DMS153 treated with DMSO at 0.1 percent for 48 hours (cell line): ENCODE results near the gene ZIC2.
A peak's percentile ranks its signal among the peaks of the same experiment; 100 is the strongest.
"Not testable (repeated sequence)": the region's sequence is repeated elsewhere in the genome, so short reads cannot be mapped to it uniquely, and the experiment has no call there.

Source experiments
- DNase-seq: peaks from one replicate; lab custom pipeline; 2025; ENCODE audit not compliant: unreplicated experiment; lab: John Stamatoyannopoulos, UW

The ZIC2 gene

DNA sequence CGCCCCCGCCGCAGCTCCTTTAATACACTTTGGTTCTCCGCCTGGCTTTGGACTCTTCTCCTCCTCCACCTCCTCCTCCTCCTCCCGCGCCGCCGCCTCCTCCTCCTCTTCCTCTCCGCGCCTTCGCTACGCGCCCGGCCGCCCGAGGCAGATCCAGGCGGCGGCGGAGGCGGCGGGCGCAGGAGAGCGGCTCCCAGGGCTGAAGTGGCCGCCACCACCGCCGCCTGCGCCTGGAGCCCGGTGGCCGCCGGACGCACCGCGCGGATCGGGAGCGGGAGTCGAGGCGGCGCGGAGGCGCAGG, at the start of gene ZIC2:
Gene ZIC2 (plus strand): TSS at position 50 of the 301 bp plus-strand sequence. CDS start 281 bp downstream, outside the sequence.
- no peak for DNase-seq

DNA sequence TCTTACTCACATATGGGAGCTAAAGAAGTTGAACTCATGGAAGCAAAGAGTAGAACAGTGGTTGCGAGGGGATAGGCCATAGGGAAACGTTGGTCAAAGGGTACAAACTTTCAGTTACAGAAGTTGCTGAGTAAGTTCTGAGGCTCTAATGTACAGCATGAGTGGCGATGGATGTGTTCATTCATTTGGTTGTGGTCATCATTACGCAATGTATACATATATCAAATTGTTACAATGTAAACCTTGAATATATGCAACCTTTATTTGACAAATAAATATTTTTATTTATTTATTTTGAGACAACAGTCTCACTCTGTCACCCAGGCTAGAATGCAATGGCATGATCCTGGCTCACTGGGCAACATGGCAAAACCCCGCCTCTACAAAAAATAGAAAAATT, 48.7 kb upstream of the ZIC2 start:
- no peak for DNase-seq

DNA sequence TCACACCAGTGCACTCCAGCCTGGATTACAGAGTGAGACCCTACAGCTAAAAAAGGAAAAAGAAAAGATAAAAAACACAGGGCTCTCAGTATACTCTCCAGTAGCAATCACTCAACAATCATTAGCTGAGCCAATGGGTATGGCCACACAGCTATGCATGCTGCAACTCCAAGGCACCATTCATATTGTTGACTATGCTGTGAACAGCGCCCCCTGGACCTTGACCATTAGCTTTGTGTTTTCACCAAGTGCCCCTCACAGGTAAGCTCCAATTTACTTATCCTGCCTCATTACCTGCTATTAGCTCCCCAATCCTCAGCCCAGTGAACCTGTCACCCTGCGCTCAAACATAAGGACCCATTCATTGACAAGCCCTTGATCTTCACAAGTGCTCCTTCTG, 45.8 kb upstream of the ZIC2 start:
- no peak for DNase-seq

DNA sequence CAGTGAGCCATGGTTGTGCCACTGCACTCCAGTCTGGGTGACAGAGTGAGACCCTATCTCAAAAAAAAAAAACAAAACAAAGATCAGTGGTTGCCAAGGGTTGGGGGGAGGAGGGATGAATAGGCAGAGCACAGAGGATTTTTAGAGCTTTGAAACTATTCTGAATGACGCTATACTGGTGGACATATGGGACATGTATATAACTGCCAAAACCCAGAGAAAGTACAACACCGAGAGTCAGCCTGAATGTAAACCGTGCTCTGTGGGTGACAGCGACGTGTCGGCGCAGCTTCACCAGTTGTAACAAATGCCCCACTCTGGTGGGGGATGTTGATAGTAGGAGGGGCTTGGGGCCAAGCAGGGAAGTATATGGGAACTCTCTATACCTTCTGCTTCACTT, 42.9 kb upstream of the ZIC2 start:
- no peak for DNase-seq

DNA sequence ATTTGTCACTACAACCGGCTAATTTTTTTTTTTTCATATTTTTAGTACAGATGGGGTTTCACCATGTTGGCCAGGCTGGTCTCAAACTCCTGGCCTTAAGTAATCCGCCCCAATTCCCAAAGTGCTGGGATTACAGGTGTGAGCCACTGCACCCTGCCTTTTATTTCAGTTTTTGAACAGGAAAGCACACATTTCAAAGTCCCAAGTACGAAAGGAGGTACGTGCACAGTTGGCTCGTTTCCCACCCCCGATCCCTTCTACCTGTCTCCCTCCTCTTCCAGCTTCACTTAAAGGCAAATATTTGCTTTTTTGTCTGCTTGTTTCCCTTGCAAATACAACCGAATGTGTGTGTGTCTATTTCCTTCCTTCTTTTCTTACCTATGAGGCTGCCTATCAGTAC, 40.5 kb upstream of the ZIC2 start:
- peak; percentile 48 for DNase-seq

DNA sequence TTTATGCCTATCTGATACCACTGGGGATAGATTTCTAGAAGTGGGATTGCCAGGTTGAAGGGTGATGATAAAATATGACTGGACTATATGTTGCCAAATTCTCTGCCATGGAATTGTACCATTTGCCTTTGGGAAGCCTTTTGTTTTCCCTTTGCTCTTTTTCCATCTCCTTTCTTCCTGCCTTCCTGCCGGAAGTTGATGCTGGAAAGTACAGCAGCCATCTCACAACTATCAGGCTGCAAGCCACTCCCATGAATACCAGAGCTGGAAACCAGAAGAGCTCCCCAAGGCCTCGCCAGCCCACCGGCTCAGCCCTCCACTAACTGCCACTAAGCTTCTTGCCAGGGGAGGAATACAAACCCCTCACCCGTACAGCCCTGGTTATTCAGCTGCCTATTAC, 39.7 kb upstream of the ZIC2 start:
- DNase-seq: no peak

DNA sequence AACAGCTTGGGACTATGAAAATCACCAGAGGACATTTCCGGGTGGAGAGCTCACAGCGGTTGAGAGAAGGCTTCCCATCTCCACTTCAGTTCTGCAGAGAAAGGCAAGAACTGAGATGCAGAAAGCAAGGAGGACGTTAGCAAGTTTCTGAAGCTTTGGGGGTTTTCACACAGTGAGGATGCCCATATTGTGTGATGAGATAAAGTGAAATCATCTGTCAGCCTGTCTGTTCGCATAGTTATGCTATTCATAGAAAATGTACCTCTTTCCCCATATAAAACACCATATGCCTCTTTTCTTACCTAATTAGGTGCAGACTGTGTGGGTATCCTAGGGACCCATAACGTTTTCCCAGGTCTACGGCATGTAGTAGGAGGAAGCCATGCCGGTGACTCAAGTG, 37.5 kb upstream of the ZIC2 start:
- DNase-seq: no peak

DNA sequence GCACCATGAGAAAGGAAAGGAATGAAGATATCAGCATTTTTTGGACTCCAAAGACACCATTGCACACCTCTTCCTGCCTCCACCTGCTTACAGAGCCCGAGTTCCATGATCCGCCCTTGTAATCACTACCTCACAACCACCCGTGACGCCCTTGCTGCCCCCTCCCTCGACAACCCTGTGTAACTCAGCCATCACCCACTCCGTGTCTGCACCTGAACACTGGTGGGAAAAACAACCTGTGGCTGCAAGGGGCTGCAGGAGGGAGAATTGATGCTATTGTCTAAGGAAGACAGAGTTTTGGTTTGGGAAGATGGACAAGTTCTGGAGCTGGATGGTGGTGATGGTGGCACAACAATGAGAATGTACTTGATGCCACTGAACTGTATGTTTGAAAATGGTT, 37.0 kb upstream of the ZIC2 start:
- no peak for DNase-seq

DNA sequence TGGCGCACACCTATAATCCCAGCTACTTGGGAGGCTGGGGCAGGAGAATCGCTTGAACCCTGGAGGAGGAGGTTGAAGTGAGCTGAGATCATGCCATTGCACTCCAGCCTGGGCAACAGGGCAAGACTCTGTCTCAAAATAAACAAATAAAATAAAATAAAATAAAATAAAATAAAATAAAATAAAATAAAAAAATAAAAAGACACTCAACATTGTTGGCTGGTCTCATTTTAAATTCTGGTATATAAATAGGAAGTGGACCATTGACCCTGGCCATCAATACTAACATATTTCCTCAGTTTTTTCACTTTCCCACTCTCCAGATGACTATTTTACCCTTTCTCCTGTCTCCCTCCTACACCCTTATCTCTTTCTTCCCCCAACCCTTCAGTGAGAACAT, 36.1 kb upstream of the ZIC2 start:
- DNase-seq: not testable (repeated sequence)

DNA sequence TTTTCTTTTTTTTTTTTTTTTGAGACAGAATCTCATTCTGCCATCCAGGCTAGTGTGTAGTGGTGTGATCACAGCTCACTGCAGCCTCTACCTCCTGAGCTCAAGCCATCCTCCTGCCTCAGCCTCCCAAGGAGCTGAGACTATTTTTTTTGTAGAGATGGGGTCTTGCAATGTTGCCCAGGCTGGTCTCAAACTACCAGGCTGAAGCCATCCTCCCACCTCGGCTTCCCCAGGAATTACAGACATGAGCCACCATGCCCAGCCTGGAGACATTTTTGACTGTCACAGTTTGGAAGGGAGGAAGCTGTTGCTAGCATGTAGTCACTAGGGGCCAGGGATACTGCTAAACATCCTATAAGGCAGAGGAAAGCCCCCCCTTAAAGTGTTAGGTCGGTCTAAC, 33.9 kb upstream of the ZIC2 start:
- DNase-seq: no peak

DNA sequence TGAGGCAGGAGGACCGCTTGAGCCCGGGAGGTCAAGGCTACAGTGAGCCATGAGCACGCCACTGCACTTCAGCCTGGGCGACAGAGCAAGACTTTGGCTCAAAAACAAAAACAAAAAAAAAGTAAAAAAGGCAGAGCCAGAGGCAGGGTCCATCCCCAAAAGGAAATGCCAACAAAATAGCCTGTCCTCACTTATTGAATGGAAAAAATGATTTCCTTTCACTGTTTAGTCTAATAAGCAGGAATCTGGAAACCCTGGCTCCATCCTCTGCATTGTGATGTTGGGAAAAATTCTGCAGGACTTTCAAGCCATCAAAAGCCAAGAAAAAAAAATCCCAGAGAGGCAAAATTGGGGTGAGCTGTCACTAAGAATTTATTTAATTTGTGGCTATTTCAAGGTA, 33.2 kb upstream of the ZIC2 start:
- DNase-seq: no peak

DNA sequence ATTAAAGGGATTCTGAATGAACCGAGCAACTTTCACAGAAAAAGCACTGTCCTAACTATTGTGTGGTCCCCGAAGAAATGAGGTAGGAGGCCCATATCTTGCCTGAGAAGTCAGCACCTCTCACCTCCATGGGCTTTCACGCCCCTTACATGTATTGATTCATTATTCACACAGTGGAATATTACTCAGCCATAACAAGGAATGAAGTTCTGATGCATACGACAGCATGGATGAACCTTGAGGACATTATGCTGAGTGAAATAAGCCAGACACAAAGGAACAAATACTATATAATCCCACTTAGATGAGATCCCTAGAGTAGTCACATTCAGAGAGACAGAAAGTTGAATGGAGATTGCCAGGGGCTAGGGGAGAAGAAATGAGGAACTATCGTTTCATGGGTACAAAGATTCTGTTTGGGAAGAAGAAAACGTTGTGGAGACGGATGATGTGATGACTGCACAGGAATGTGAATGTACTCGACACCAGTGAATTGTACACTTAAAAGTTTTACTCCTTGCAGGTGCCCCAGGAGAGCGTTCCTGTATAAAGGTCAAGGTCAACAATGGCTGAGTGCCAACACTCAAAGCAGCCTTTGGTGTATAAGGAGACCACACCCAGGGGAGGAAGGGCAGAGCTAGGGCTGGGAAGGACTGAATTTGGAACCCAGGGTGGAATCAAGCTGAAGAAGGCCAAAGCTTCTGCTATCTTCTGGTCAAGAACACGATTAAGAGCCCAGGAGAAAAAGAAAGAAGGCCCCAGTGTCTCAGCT, 32.5 kb upstream of the ZIC2 start:
- DNase-seq: no peak

DNA sequence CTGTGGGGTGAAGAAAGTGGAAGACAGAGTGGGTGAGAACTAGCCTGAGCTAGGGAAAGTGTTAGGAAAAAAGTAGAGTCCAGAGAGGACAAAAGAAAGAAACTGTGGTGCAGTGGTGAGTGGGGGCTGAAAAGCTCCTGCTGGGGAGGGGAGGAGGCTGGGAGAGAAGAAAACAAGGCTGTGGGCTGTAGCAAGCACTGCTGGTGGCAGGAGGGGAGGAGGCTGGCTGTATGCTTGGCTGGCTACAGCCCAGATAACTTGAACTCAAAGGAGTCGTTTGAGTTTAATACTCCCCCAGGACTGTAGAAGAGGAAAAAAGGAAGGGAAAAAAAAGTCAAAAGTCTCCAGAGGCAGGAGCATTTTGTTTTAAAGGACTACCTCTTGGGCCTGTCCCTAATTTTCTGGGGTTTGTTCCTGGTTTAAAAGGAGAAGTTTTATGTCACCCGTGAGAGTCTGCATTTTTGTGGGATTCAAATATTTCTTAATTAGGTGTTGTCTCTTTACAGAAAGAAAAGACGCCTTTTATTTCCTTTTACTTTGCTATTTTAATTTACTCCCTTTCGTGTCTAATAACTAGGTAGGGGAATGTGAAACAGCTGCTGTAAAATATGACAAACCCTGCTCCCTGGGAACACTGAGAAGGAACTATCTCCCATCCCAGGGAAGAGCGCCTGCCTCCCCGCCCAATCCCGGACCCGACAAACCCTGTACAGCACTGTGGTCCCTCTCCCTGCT, 31.7 kb upstream of the ZIC2 start:
- DNase-seq: no peak

DNA sequence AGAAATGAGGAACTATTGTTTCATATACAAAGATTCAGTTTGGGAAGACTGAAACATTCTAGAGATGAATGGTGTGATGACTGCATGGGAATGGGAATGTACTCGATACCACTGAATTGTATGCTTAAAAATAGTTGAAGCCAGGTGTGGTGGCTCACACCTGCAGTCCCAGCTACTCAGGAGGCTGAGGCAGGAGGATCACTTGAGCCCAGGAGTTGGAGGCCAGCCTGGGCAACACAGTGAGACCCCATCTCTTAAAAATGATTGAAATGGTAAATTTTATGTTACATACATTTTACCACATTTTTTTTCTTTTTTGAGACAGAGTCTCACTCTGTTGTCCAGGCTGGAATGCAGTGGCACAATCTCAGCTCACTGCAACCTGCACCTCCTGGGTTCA, 29.9 kb upstream of the ZIC2 start:
- not testable (repeated sequence) for DNase-seq

DNA sequence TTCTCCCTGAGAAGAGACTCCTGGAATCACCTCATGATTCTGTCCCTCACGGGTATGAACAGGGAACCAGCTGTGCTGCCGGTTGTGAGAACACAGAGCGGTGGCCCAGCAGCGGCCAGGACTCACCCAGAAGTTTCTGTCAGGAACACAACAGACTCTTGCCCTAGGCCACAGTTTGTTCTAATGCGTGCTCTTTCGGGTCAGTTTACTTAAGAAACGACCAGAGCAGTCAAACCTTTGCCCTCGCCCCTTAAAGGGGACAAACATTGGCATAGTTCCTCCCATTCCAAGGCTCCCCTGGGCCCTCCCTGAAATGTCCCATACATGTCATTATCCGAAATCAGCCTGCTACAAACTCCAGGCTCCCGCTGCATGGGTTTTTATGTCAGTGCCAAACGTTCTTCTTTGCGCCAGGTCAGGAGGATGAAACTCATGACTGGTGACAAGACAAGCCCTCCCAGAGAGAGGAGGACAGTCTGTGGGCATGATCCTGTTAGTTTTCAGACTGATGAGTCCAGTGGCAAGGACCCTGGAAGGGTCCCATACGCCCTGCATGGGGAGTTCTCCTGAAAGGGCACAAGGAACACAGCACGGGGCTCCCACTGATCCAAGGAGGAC, 28.3 kb upstream of the ZIC2 start:
- DNase-seq: no peak

DNA sequence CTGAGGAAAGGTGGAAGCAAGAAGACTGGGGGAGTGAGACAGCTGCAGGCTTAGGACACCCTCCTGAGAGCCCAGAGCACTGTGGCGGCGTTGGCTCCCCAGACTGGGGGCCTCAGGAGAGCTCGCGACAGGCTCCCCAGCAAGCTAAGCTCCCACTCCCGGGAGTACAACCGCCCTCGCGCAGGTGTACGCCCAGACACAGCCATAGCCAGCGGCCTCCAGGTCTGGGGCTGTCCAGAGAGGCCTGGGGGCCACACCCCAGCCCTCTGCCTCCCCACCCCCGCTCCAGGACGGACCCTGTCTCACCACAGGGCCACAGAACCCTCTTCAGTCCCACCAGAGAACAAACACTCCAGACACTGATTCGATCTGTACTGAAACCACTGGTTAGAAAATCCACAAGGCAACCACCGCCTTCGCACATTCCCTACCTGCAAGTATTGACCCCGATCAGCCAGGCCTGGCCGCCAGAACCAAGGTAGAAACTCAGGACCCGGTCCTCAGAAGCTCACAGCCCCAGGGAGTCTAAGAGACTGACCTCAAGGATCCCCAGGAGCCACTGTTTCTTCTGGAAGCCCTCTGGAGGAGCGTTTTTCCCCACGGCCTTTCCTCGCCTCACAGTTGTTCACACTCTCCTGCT, 26.4 kb upstream of the ZIC2 start:
- DNase-seq: no peak

DNA sequence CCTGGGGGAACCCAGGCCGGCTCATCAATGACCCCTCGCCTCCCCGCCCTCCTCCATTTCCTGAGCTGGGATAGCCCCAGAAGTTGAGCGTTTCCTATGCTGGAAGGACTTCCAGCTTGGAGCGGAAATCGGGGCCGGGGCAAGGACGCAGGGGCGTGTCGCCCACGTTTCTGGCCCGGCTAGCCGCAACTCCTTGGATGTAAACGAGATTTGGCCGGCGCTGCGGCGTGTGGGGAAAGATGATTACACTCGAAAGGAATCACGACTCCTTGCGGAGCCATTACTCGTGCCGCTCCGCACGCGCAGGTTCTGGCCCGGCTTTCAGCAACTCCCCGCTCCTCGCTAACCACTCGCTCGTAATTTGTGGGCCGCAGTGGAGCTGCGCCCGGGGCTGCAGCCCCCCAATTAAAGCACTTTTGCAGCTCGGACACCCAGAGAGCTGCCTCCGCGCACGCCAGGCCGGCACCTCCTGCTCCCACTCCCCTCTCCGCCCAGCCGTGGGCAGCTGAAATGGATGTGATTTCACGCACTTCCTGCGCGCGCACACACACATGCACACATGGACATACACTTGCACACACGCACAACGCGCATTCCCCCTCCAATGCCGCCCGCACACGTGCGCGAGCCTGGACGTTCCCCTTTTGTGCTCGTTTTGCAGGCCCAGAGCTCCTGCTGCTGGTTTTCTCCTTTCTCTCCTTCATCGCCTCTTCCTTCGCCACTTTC, 25.7 kb upstream of the ZIC2 start:
- DNase-seq: no peak

DNA sequence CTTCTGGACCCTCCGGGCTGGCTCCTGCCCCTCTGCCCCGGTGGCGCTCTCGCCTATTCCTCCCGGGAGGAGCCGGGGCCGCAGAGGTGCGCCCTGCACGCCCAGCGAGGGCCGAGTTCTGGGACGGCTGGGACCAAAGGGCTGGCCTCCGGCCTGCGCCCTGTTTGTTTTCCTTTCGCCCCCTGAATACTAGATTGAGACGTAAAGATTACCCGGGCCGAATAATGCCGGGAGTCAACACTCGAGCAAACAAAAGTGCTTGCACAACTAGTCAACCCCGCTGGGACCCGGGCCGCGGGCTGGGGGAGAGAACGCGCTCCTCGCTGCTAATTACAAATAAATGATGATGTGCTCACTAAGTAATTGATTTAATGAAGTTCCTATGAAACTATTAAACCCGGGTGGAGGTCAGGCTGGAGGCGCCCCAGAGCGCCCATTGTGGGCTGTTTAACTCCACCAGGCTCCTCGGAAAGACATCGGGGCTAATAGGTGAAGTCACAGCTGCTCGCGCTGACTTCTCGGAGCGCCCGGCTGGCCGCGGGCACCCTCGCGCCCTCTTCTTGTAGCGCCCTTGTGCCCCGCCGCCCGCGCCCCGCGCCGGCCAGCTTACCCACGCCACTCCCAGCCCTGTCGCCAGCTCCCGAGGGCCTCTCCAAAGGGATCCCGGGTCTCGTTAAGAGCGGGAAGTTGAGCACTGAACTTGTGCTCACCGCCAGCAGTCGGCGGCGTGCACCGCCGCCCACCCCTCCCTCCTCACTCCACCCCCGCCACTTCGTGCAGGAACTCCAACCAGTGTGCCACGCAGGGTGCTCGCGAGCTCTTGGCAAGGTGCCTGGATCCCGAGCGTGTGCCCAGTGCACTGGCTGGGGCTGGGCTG, 24.9 kb upstream of the ZIC2 start:
- DNase-seq: no peak

DNA sequence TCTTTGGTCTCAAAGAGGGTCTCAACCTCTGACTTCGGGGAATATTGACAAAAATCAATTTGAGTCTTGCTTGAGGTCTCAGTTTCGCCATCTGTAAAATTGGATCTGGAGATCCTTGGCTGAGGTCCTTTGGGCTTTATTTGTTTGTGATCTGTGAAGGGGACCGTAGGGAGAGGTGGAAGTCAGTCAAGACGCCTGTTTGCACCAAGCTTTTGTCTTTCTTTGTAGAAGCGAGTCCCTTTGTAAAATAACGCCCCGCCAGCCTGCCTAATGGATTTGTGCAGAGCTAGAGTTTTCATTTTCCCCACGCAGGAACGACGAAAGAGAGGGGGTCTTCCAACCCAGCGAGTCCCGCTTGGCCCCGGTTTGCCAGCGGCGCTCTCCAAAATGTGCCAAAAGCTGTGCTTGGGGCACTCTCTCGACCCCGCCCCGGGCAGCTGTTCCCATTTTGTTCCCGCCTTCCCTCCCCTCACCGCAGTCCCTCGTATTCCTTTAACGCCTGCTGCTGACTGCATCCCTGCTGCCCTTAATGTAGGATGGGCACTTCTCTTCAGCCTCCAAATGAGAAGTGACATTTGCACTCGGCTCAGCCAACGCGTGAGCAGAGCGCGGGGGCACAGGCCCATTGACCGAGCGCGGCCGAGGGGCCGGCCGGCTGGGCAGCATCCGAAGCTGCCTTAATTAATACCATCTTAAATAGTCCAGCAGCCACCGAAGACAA, 23.0 kb upstream of the ZIC2 start:
- no peak for DNase-seq

DNA sequence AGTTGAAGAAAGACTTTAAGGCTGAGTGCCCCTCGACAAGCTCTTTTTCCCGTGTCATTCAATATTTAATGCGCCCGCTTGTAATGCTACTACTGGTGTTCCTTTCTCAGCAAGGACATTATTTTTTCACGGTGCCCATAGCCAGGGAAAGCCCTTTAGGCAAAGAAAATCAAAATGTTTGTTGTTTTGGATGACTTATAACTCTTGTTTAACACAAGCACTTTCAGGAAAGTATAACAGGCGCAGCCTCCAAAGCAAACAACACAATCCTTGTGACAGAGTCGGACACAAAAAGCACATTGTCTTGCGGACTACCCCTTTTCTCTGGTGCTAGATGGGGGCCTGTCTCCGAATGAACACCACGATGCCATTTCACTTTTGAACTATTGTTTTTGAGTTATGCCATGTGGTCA, 22.5 kb upstream of the ZIC2 start:
- DNase-seq: no peak
